Activated CD8-positive, alpha-beta T cell treated with anti-CD3 and anti-CD28 coated beads, Interleukin-2, amount 10 ng/mL, durations not matched to agents 7 days and 5 days (primary cell): ENCODE results near the gene HTRA3. TPM values are rescaled to one million over a fixed set of nuclear protein-coding genes. Genes with fewer than 3 reads are reported as not detected.

ENCODE experiments used
- ATAC-seq: fragments of 150-1000 bp; cut with Tn5 transposase; one replicate; pipeline ENCODE4 v1.10.0; 2021; ENCODE audit warnings: moderate library complexity
- CTCF ChIA-PET: fragments of 350-600 bp; sonication (Branson Sonifier 250); formaldehyde crosslinking; loops from one replicate; lab custom pipeline; 2021; ENCODE audit warnings: antibody characterized with exemption; lab: Charles Lee
- POLR2A ChIA-PET: fragments of 350-600 bp; sonication (Branson Sonifier 250); formaldehyde crosslinking; loops from one replicate; lab custom pipeline; 2021; ENCODE audit warnings: antibody characterized with exemption; lab: Charles Lee
- DNase-seq: peaks from one replicate; pipeline ENCODE4 v3.0.0-alpha.2; 2020
- H3K27ac Mint-ChIP-seq: one replicate; pipeline ENCODE4 v1.8.0; 2021; ENCODE audit warnings: mild to moderate bottlenecking, mixed read lengths
- H3K27me3 Mint-ChIP-seq: one replicate; pipeline ENCODE4 v1.8.0; 2021; ENCODE audit warnings: low read depth, mixed read lengths
- H3K36me3 Mint-ChIP-seq: one replicate; pipeline ENCODE4 v1.8.0; 2021; ENCODE audit warnings: low read depth, mixed read lengths
- H3K4me1 Mint-ChIP-seq: one replicate; pipeline ENCODE4 v1.8.0; 2021; ENCODE audit warnings: low read depth, mixed read lengths
- H3K4me3 Mint-ChIP-seq: one replicate; pipeline ENCODE4 v1.8.0; 2021; ENCODE audit warnings: mild to moderate bottlenecking, mixed read lengths
- H3K9me3 Mint-ChIP-seq: one replicate; pipeline ENCODE4 v1.8.0; 2022; ENCODE audit warnings: mixed read lengths; ENCODE audit not compliant: insufficient read depth
- total RNA-seq, 2 experiments: library from RNA; stranded (reverse); gene quantifications; one replicate each; pipeline ENCODE4 v1.2.3, GENCODE V29; 2021

HTRA3 gene
- total RNA-seq, 2 experiments from 2014 or later: not detected

DNA sequence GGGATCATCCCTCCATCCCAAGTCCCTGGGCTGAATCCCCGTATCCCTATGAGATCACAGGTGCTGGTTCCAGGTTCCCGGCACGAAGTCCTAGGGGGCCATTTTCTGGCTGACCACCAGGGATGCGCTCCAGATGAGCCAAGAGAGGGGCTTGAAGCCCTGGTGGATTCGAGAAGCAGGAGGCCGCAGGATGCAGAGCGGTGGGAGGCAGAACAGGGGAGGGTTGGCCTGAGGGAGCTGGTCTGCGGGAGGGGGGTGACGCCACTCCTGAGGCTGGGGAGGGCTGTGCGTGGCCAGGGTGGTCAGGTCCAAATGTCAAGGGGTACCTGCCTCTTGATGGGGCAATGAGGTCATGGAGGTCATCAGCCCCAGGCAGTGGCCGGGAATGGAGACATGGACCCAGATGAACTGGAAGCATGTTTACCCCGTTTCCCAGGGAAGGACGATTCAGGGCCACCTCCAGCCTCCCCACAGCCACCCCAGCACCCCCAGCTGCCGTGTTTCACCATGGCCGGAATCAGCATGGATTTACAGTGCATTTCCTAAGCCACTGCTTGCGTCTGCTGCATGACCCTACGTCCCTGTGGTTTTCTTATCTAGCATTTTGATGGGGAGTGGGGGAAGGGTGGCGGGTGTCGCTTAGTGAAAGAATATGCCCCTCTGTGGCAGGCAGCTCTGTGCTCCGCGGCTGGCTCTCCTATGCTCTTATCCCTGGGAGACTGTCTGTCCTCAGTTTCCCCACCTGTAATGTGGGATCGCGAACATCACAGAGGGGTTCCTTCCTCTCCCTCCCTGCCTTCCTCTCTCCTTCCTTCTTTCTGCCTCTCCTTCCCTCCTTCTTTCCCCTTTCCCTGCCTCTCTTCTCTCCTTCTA is 17.0 kb upstream of the HTRA3 start:
- POLR2A ChIA-PET: no interaction called here
- ATAC-seq (no peak), DNase-seq (no peak)
- no peak overlapping the region for H3K27ac Mint-ChIP-seq
- CTCF ChIA-PET: no interaction called here
- H3K27me3 Mint-ChIP-seq: no peaks in the 10 kb centered on the region
- no peak overlapping the region for H3K4me3 Mint-ChIP-seq
- H3K36me3 Mint-ChIP-seq: no peaks in the 10 kb centered on the region
- no peaks in the 10 kb centered on the region for H3K9me3 Mint-ChIP-seq
- H3K4me1 Mint-ChIP-seq: no peaks in the 10 kb centered on the region

DNA sequence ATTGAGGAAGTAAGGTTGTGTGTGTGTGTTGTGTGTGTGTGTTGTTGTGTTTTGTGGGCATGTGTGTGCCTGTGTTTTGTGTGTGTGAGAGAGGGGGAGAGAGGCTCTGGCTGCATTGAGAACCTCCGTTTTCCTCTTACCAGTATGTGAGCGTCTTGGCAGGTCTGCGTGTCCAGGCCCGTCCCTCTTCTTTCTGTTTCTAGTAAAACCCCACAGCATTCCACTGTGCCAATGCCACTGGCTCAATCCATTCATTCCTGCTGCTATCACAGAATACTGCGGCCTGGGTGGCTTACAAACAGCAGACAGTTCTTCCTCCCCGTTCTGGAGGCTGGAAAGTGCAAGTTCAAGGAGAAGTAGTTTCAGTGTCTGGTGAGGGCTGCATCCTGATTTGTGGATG is 15.5 kb upstream of the HTRA3 start:
- Mint-ChIP-seq H3K4me1 (no peaks in the 10 kb centered on the region), H3K4me3 (no peak overlapping the region), H3K27ac (no peak overlapping the region), H3K9me3 (no peaks in the 10 kb centered on the region), H3K36me3 (no peaks in the 10 kb centered on the region), H3K27me3 (no peaks in the 10 kb centered on the region)
- DNase-seq: no peak
- ChIA-PET CTCF (no interaction called here), POLR2A (no interaction called here)
- no peak for ATAC-seq

DNA sequence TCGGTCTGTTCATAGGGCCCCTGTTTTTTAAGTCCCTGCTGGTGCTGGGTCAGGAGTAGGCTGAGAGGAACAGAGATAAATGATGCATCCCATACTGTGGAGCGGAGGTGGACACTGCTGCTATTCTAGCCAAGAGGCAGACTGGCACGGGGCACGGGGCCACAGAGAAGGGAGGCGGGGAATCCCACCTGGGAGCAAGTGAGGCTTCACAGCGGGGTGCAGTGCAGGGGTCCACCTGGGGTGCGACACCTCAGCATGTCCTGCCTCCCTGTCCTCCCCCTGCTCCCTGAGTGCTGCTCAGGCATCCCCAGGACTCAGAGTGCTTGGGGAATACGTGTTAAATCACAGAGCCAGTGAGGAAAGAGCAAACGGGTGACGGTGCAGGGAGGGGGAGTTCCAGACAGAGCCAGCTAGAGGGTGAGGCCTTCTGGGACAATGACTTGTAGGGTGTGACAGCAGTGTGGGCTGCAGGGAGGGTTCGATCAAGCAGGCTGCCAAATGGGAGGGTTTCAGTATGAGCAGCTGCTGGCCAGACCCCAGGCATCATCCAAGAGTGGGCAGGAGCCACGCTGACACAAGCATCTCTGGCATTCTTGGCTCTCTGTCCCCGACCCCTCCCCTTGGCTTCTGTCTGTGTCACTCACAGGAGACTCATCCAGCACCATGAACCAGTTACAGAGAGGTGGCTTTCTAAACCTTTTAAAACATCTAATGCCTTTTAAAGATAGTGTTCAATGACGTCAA is 13.7 kb upstream of the HTRA3 start:
- H3K27ac Mint-ChIP-seq: no peak overlapping the region
- H3K4me1 Mint-ChIP-seq: no peaks in the 10 kb centered on the region
- no peak overlapping the region for H3K4me3 Mint-ChIP-seq

DNA sequence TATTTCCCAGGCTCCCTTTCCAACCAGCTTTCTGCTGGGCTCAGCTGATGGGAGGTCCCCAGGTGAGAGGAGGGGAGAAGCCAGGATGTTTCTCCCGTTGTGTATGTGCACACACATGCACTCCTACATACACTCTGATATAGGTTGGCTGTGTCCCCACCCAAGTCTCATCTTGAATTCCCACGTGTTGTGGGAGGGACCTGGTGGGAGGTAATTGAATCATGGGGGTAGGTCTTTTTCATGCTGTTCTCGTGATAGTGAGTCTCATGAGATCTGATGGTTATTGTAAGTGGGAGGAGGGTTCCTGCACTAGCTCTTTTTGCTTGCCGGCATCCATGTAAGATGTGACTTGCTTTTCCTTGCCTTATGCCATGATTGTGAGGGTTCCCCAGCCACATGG is 11.7 kb upstream of the HTRA3 start:
- ChIA-PET POLR2A (interaction anchor here (0.5 kb wide), 1 partner anchor 309 kb away, joined by 3 read pairs; no protein-coding TSS in a partner anchor), CTCF (no interaction called here)
- ATAC-seq (no peak), DNase-seq (no peak)
- Mint-ChIP-seq H3K36me3 (no peaks in the 10 kb centered on the region), H3K9me3 (no peaks in the 10 kb centered on the region), H3K4me1 (no peaks in the 10 kb centered on the region), H3K4me3 (no peak overlapping the region), H3K27me3 (no peaks in the 10 kb centered on the region), H3K27ac (no peak overlapping the region)

More for the DNA sequence above, 13.7 kb upstream of the HTRA3 start:
- ATAC-seq (no peak), DNase-seq (no peak)
- POLR2A ChIA-PET: no interaction called here
- Mint-ChIP-seq H3K36me3 (no peaks in the 10 kb centered on the region), H3K27me3 (no peaks in the 10 kb centered on the region), H3K9me3 (no peaks in the 10 kb centered on the region)
- CTCF ChIA-PET: no interaction called here

DNA sequence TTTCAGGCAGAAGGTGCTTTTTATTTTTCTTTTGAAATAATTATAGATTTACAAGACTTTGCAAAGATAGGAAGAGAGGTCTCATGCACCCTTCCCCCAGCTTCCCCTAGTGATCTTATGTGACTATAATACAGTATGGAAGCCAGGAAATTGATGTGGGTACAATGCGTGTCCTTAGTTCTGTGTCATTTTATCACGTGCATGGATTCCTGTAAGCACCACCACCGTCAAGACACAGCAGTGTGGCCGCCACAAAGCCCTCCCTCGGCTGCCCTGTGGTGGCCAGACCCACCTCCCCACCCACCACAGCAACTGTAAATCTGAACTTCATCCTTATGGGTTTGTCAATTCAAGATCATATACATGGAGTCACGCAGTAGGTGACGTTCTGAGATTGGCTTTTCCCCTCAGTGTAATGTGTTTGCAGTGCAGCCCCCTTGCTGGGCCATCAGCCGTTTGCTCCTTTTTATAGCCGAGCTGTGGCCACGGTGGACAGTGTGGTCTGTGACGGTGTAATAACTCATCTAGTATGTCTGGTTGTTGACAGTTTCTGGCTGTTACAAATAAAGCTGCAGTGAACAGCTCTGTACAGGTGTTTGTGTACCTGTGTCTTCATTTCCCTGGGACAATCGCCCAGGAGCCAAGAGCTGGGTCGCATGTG is 10.9 kb upstream of the HTRA3 start:
- H3K36me3 Mint-ChIP-seq: no peaks in the 10 kb centered on the region
- no peak overlapping the region for H3K4me3 Mint-ChIP-seq
- ChIA-PET CTCF (no interaction called here), POLR2A (no interaction called here)
- H3K27me3 Mint-ChIP-seq: no peaks in the 10 kb centered on the region
- no peak for DNase-seq
- no peak overlapping the region for H3K27ac Mint-ChIP-seq
- no peak for ATAC-seq
- H3K9me3 Mint-ChIP-seq: no peaks in the 10 kb centered on the region
- no peaks in the 10 kb centered on the region for H3K4me1 Mint-ChIP-seq

DNA sequence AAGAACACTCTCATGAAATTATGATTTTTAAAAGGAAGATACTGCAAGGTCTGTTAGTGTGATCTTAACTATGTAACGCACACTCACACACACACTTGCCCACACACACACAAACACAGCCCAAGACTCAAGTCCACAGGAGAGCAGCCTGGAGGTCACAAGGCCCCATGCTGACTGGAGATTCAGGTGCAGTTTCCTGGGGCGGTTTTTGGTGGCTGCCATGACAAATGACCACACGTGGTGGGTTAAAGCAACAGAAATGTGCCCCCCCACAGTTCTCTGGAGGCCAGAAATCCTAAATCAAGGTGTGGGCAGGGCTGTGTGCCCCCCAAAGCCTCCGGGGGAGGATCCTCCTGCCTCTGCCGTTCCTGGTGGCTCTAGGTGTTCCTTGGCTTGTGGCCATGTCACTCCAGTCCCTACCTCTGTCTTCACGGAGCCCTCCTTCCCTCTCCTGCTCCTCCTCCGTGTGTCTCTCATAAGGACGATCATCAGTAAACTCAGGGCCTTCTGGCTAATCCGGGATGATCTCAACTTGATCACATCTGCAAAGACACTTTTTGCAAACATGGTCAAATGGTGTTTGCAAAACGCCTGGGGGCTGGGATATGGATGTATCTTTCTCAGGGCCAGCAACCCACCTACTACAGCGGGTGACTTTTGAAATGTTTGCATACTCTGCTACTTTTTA is 9.7 kb upstream of the HTRA3 start:
- H3K9me3 Mint-ChIP-seq: no peaks in the 10 kb centered on the region
- no peak for ATAC-seq
- CTCF ChIA-PET: no interaction called here
- POLR2A ChIA-PET: no interaction called here
- DNase-seq: no peak
- no peaks in the 10 kb centered on the region for H3K27me3 Mint-ChIP-seq
- no peaks in the 10 kb centered on the region for H3K36me3 Mint-ChIP-seq
- H3K4me1 Mint-ChIP-seq: no peaks in the 10 kb centered on the region
- no peak overlapping the region for H3K27ac Mint-ChIP-seq
- no peak overlapping the region for H3K4me3 Mint-ChIP-seq

DNA sequence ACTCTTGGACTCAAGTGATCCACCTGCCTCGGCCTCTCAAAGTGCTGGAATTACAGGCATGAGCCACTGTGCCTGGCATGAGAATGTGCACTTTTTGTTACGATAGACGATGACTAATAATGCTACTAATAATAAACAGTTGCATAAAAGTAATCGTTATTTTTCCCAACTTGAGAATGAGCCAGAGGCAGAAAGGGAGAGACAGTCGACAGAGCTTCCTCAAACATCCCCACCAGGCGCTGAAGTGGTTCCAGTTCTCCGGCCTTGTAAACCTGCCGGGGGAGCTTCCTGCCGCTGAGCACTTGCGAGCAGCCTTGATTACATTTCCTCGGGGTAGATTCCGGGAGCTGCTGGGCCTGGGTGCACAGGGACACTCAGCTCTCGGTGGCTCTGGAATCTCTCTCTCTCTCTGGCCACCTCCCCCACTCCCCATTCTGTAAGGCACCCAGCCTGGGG is 8.9 kb upstream of the HTRA3 start:
- DNase-seq: no peak
- no peak overlapping the region for H3K4me3 Mint-ChIP-seq
- no peak for ATAC-seq
- no peaks in the 10 kb centered on the region for H3K4me1 Mint-ChIP-seq
- H3K36me3 Mint-ChIP-seq: no peaks in the 10 kb centered on the region
- no peaks in the 10 kb centered on the region for H3K9me3 Mint-ChIP-seq
- H3K27ac Mint-ChIP-seq: no peak overlapping the region
- POLR2A ChIA-PET: no interaction called here
- CTCF ChIA-PET: no interaction called here
- no peaks in the 10 kb centered on the region for H3K27me3 Mint-ChIP-seq

DNA sequence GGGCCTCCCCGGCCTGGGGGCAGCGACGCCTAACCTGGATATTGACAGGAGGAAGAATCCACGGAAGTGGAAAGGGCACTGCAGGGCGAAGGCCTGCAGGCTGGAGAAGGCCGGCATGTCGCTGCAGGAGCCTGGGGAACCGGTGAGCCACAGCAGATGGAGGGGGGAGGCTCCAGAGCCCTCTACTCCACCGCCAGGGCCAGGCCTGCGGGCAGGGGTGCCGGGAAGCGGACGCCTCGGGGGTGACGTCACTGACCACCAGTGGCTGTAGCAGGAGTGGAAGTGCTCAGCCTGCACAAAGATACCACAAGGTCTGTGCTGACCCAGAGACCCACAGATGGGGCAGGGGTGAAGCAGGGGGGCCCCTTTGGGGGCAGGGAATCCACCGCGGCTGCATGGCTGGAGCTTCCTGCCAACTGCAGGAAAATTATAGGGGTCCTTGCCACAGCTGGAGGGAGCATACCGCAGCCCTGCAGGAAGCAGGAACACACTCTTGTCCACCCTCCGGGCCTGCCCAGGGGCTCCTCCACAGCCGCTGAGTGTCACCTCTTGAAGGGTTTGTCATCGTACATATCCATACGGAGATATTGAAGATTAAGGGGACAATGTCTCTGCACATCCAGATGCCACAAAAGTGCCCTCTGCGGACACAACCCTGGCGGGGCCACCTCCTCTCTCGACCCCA is 7.6 kb upstream of the HTRA3 start:
- no peak for DNase-seq
- Mint-ChIP-seq H3K4me1 (no peaks in the 10 kb centered on the region), H3K4me3 (no peak overlapping the region), H3K36me3 (no peaks in the 10 kb centered on the region), H3K27ac (no peak overlapping the region), H3K27me3 (no peaks in the 10 kb centered on the region), H3K9me3 (no peaks in the 10 kb centered on the region)
- ChIA-PET CTCF (no interaction called here), POLR2A (no interaction called here)
- ATAC-seq: no peak

DNA sequence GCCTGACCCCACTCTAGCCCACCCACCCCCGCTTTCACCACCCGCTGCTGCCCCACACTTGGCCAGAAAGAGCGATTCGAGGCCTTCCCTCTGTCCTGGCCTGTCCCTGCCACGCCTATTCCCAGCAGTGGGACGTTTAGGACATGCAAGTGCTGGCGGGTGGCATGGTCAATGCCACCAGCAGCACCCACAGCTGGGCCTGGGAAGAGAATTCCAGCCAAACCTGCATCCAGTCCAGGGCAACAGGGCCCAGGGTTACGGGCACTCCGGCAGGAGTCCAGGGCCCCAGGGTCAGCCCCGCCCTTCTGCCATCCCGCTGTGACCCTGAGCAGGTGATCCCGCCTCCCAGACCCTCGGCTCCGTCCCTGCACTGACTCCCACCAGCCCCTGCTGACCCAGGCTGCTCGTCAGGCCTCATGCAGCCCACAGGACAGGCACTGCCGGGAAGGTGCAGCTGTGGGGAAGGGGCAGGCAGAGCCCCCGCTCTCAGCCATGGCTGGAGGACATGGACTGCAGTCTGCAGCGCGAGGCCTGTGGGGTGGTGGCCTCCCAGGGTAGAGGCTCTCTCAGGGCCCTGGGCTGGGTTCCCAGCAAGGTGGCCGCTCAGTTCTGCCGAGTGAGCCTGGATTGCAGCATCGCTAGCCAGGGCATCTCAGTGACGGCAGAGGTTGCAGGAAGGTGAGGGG is 6.8 kb upstream of the HTRA3 start:
- CTCF ChIA-PET: no interaction called here
- no peaks in the 10 kb centered on the region for H3K9me3 Mint-ChIP-seq
- ATAC-seq: no peak
- no peaks in the 10 kb centered on the region for H3K4me1 Mint-ChIP-seq
- POLR2A ChIA-PET: no interaction called here
- no peaks in the 10 kb centered on the region for H3K36me3 Mint-ChIP-seq
- no peak overlapping the region for H3K4me3 Mint-ChIP-seq
- H3K27ac Mint-ChIP-seq: no peak overlapping the region
- DNase-seq: no peak
- H3K27me3 Mint-ChIP-seq: no peaks in the 10 kb centered on the region

DNA sequence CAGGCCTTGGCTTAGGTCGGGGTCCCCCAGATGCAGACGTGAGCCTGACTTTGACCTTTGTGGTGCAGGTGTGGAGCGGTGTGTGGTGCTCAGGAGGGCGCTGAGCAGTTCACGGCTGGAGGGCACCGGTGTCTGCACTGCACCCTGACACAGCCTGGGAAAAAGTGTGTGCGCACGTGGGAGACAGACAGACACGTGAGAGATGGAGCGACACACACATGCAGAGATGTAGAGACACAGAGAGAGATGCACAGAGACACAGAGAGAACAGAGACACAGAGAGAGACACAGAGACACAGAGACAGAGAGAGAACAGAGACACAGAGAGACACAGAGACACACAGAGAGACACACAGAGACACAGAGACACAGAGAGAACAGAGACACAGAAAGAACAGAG is 6.2 kb upstream of the HTRA3 start:
- H3K36me3 Mint-ChIP-seq: no peaks in the 10 kb centered on the region
- no peak overlapping the region for H3K27ac Mint-ChIP-seq
- no peak for DNase-seq
- ChIA-PET POLR2A (no interaction called here), CTCF (no interaction called here)
- peaks cover 1% of the 10 kb centered on the region for H3K27me3 Mint-ChIP-seq
- H3K9me3 Mint-ChIP-seq: no peaks in the 10 kb centered on the region
- no peaks in the 10 kb centered on the region for H3K4me1 Mint-ChIP-seq
- no peak overlapping the region for H3K4me3 Mint-ChIP-seq
- no peak for ATAC-seq

DNA sequence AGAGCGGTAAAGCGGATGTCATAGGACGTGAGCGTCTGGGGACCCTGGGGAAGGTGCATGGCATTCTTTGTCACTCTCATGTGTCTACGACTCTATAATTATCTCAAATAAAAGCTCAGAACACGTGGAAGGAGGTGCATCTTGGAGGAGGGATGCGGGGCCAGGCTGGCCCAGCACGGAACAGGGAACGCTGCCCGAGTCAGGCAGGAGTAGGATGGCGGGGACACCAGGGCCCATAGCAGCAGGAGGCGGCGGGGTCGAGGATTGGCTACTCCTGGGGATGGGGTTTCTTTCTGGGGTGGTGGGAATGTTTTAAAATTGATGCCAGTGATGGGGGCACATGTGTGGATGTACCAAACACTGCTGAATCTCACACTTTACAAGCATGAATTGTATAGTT is 5.4 kb upstream of the HTRA3 start:
- Mint-ChIP-seq H3K4me1 (no peaks in the 10 kb centered on the region), H3K9me3 (no peaks in the 10 kb centered on the region), H3K27ac (no peak overlapping the region), H3K36me3 (no peaks in the 10 kb centered on the region), H3K27me3 (peaks cover 8% of the 10 kb centered on the region), H3K4me3 (no peak overlapping the region)
- ATAC-seq (no peak), DNase-seq (no peak)
- ChIA-PET CTCF (no interaction called here), POLR2A (no interaction called here)
